ENCODE results near the gene DIAPH1.

The DIAPH1 gene

GRCh38 chr5:141618804-141619554 lies at the start of gene DIAPH1:
Gene DIAPH1 (minus strand): TSS chr5:141619000. CDS start chr5:141618914, 86 bp downstream.
- peak; percentile 99 for DNase-seq (ENCODE audit: low read depth in 2 of 2)

GRCh38 chr5:141665995-141666940 lies 47.5 kb upstream of the DIAPH1 start:
- no peak for DNase-seq (ENCODE audit: low read depth in 2 of 2)

DNA sequence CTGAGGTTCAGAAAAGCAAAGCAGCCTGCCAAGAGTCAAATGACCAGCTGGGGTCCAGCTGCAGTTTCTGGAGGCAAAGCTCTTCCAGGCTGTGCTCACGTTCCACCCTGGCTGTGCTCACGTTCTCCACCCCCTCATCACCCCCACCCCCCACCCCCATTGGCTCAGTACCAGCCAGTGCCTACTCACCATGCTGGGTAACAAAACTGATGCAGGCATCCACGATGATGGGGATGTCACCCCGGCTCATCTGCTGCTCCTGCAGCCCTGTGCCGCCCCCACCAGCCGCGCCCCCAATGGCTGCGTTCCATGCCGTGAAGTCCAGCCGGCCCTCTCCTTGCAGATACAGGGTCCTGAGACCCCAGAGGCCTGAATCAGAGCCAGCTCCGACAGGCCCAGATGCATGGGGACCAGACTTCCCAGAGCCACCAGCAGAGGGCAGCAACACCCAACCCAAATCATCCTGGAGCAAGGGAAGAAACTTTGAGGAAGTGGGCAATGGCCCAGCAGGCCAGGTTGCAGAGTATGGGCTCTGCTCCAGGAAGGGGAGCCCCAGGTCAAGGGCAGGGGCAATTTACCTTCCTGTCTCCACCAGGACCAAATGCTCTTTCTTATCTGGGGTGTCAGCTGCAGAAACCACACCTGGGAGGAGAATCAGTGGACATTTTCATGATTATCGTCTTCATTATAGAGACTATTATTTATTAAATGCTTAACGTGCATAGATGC lies 46.1 kb upstream of the DIAPH1 start:
- DNase-seq (ENCODE audit: low read depth in 2 of 2), result peak; percentile 62 to 72

GRCh38 chr5:141663506-141663905 lies 44.7 kb upstream of the DIAPH1 start:
- DNase-seq (ENCODE audit: low read depth in 2 of 2), result no peak

- no peak for DNase-seq (ENCODE audit: low read depth in 2 of 2)
Measured at GRCh38 chr5:141662028-141662427, 43.2 kb upstream of the DIAPH1 start.

DNA sequence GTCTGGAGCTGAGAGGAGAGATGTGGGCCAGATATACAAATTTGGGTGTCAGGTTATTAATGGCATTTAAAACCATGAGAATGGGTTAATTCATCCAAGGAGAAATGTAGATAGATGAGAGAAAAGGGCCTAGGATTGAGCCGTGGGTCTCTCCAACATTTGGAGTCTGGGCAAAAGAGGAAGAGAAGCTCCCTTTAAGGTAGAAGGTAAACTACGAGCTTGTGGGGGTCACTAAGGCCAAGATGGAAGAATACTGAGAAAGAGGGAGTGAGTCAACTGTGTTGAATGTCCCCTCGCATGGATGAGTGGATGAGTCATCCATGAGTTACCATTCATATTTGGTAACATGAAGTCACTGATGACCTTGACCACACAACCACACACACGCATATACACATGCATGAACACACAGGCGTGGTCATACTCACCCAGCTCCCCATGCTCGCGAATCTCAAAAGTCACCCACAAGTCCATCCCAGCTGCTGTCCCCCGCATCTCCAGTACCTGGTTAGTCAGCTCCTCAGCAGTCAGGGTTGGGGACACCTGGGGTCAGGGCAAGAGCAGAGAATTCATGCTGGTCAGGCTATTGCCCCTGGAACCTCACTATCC lies 39.2 kb upstream of the DIAPH1 start:
- no peak for DNase-seq (ENCODE audit: low read depth in 2 of 2)

GRCh38 chr5:141657404-141657803 lies 38.6 kb upstream of the DIAPH1 start:
- no peak for DNase-seq (ENCODE audit: low read depth in 2 of 2)

DNA sequence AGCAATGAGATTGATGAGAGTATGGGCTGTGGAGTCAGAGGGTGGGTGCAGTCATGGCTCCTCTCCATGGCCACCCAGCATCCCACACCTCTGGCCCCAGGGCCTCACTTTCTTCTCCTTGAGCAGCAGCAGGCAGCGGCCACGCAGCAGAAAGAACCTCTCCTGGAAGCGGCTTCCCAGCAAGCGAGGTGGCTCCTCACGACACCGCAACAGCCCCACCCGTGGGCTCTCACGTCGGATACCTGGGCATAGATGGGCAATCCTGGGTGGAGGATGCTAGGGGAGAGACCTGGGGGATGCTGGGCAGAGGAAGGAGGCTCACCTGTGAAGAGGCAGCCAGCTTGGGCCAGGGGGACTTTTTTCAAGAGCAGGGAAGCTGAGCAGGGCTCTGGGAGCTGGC lies 37.6 kb upstream of the DIAPH1 start:
- no peak for DNase-seq (ENCODE audit: low read depth in 2 of 2)

DNA sequence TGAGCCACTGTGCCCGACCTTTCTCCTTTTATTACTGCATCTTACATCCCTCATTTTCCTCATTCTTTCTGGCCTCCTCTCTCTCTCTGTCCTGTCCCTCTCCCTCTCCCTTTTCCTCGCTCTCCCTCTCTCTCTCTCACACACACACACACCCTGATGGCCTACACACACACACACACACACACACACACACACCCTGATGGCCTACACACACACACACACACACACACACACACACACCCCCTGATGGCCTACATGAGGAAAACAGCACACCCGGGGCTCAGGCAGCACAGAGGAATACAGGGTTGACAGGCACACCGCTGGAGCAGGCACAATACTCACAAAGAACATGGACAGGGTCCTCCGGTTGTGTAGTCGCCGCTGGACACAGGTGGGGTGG lies 36.2 kb upstream of the DIAPH1 start:
- DNase-seq (ENCODE audit: low read depth in 2 of 2), result no peak

DNA sequence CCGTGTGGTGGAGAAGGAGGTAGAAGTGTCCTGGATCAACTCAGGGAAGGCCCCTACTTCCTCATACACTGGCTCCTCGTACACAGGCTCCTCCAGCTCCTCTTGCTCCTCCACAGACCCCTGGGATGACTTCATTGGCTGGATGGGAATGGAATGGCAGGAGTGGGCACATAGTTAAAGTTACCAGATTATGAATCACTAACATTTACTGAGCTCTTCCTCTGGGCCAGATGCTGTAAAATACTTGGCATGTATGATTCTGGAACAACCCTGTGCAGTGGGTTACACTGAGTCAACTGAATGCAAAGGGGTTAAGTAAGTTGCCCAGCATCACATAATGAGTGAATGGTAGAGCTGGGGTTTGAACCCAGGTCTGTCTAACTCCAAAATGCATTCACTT lies 35.5 kb upstream of the DIAPH1 start:
- no peak for DNase-seq (ENCODE audit: low read depth in 2 of 2)

GRCh38 chr5:141651728-141652105 lies 32.9 kb upstream of the DIAPH1 start:
- no peak for DNase-seq (ENCODE audit: low read depth in 2 of 2)

DNA sequence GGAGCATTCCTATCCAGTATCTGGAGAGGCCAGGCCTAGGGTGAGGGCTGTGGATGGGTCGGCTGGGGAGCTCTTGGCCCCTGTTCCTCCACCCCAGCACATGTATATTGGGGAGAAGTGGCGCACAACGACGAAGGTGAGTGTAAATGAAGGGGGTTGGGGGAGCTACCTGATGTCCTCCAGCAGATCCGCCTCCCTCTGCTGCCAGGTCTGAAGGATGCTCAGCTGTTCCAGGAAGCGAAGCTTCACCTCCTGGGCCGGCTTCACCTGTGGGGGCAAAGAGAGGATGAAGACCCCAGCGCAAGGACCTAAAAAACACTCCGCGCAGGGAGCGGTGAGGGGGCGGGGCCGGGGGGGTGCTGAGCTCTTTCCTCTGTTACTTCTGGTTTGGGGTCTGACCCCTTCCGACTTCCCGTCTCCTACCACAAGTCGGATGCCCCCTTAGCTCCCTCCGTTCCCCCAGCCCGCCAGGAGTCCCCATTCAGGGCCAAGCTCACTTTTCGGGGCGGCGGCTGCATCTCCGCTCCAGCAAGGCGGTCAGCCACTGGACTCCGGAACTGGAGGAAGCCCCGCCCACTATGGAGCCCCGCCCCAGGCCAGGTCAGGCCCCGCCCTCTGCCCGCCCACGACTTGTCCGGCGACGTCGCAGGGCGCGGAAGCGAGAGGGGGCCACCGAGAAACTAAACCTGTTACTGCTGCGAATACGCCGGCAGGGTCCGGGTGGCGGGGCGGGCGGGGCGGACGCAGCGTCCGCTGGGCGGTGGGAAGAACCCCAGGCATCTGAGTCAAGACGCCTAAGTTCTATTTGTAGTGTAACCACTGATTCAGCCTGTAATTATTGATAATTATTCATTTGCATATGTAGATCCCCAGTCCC lies 32.3 kb upstream of the DIAPH1 start, which contains the start of gene FCHSD1:
Gene FCHSD1, minus strand, starts transcription at position 568 of the 877 bp plus-strand sequence. Its CDS starts 50 bp downstream, at position 518.
- DNase-seq (ENCODE audit: low read depth in 2 of 2), result peak; percentile 62 to 78

GRCh38 chr5:141649972-141650371 lies 31.2 kb upstream of the DIAPH1 start:
- no peak for DNase-seq (ENCODE audit: low read depth in 2 of 2)

GRCh38 chr5:141649056-141649688 lies 30.4 kb upstream of the DIAPH1 start:
- no peak for DNase-seq (ENCODE audit: low read depth in 2 of 2)

DNA sequence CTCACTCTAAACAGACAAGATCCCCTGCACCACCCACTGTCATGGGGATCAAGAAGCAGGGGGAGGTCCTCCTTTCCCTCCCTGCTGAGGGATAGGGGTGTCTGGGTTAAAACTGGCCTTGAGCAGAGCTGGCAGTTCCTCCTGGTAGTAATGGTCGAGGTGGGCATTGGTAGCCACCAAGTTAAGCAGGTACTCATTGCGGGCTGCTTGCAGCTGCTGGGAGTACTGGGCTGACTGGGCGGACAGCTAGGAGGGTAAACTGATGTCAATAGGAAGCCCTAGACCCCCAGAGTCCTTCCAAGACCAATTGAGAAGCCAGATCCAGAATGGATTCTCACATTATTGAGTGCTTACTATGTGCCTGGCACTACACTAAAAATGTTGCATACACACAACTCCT lies 29.1 kb upstream of the DIAPH1 start:
- DNase-seq (ENCODE audit: low read depth in 2 of 2), result no peak

- DNase-seq (ENCODE audit: low read depth in 2 of 2), result no peak
Measured at GRCh38 chr5:141647242-141647641, 28.4 kb upstream of the DIAPH1 start.

DNA sequence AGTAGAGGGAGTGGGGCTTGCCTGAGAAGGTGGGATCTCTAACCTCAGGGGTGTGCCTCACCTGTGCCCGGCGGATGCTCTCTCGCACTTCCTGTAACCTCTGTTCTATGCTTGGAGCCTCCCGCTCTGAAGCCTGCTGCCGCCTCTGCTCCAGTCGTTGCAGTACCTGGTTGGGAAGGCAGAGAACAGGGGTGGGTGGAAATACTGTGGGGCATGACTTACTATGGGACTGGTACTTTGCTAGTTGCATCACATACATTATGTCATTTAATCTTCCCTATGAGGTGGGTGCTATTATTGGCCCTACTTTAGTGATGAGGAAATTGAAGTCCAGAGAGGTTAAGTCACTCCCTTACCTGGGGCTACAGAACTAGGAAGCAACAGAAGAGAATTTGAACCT lies 27.2 kb upstream of the DIAPH1 start:
- DNase-seq (ENCODE audit: low read depth in 2 of 2), result no peak

- DNase-seq (ENCODE audit: low read depth in 2 of 2), result peak in 1 of 2 donors; percentile 23
Measured at GRCh38 chr5:141641634-141642267, 23.0 kb upstream of the DIAPH1 start.

DNA sequence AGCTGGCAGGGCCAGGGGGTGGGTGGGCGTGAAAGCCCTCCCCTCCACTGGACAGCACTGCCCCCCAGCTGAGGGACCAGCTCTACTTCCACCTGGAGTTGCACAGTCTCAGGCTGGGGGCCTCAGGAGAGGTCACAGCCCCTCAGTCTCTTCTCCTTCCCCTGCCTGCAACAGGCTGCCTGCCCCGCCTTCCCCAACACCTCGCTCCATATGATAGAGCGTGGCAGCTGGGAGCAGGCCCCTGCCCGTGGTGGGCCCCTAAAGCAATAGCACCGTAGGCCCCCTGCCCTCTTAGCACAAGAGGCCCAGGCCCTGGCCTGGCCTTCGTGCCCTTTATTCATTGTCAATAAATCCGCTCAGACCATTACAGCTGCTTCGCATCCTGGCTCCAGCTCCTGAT lies 21.9 kb upstream of the DIAPH1 start:
- DNase-seq (ENCODE audit: low read depth in 2 of 2), result no peak

DNA sequence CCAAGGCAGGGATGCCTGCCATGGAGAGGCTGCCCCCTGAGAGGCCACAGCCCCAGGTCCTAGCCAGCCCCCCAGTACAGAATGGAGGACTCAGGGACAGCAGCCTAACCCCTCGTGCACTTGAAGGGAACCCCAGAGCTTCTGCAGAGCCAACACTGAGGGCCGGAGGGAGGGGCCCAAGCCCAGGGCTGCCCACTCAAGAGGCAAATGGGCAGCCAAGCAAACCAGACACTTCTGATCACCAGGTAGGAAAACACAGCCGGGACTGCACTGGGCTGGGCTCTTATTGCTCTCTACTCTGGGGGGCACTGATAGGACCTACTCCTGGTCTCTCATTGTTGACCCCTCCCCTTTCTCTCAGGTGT lies 21.2 kb upstream of the DIAPH1 start:
- no peak for DNase-seq (ENCODE audit: low read depth in 2 of 2)
